Panc1 (cell line): ENCODE data around the gene EFR3B. TPM values are rescaled to one million over a fixed set of nuclear protein-coding genes. Genes with fewer than 3 reads are reported as not detected.

Experiments used
- ATAC-seq: fragments of 200-7000 bp; cut with Tn5 transposase; 2 replicates; pipeline ENCODE4 v1.9.1; 2020; ENCODE audit warnings: mild to moderate bottlenecking, moderate library complexity
- BruUV-seq: library from RNA; stranded (reverse); fragments of 400-500 nt; replicated peaks from 2 replicates; lab custom pipeline; 2021; lab: Mats Ljungman, UMichigan
- CTCF ChIA-PET: fragments of 300-600 bp; sonication (Branson Sonifier 250); formaldehyde crosslinking; loops from one replicate; lab custom pipeline; 2022; ENCODE audit warnings: antibody characterized with exemption; lab: Charles Lee
- POLR2A ChIA-PET: fragments of 300-600 bp; sonication (Branson Sonifier 250); formaldehyde crosslinking; loops from one replicate; lab custom pipeline; 2022; ENCODE audit warnings: antibody characterized with exemption; lab: Charles Lee
- DNase-seq: peaks from one replicate; pipeline ENCODE4 v3.0.0-alpha.2; 2010; ENCODE audit warnings: low read depth, low spot score
- H3K27ac ChIP-seq: 2 replicates; pipeline ENCODE4 v1.5.1; 2011; ENCODE audit warnings: mild to moderate bottlenecking, low read length, inconsistent platforms
- H3K27me3 ChIP-seq: fragments of 200-500 bp; sonication (Bioruptor generic); 2 replicates; pipeline ENCODE4 v1.6.0; 2014; ENCODE audit warnings: low read length, inconsistent platforms; ENCODE audit not compliant: control insufficient read depth, insufficient read depth
- H3K36me3 ChIP-seq: fragments of 200-500 bp; sonication (Bioruptor generic); 2 replicates; pipeline ENCODE4 v1.5.1; 2014; ENCODE audit warnings: inconsistent platforms, mild to moderate bottlenecking, low read length, moderate library complexity; ENCODE audit not compliant: control insufficient read depth, insufficient read depth
- H3K4me1 ChIP-seq: 2 replicates; pipeline ENCODE4 v1.5.1; 2011; ENCODE audit warnings: inconsistent platforms, mild to moderate bottlenecking, low read length, moderate library complexity; ENCODE audit not compliant: control insufficient read depth, insufficient read depth
- H3K4me3 ChIP-seq, 2 experiments: 2 replicates each; pipeline ENCODE4 v1.5.1; 2011 to 2012; ENCODE audit warnings: low read depth in 2 of 2, low read length in 2 of 2, mild to moderate bottlenecking in 2 of 2, inconsistent platforms in 1 of 2, moderate library complexity in 1 of 2
- H3K9me3 ChIP-seq: fragments of 200-500 bp; sonication (Bioruptor generic); 2 replicates; pipeline ENCODE4 v1.5.1; 2014; ENCODE audit warnings: low read depth, mild to moderate bottlenecking, inconsistent platforms, low read length, moderate library complexity; ENCODE audit not compliant: control insufficient read depth, insufficient read depth
- POLR2AphosphoS5 ChIP-seq: IDR thresholded peaks from 2 replicates; pipeline ENCODE4 v1.6.1; 2012; ENCODE audit warnings: mild to moderate bottlenecking, low read depth, low read length, moderate library complexity
- SIN3A ChIP-seq: IDR thresholded peaks from 2 replicates; pipeline ENCODE4 v1.6.1; 2012; ENCODE audit warnings: low read depth, mild to moderate bottlenecking, low read length, moderate library complexity, borderline replicate concordance; ENCODE audit not compliant: insufficient read depth
- TCF7L2 ChIP-seq: IDR thresholded peaks from 2 replicates; pipeline ENCODE4 v1.6.1; 2011; ENCODE audit warnings: mild to moderate bottlenecking, low read depth, low read length, inconsistent platforms
- in situ Hi-C: cut with HindIII; loops from 2 replicates; pipeline ENCODE4 v1.10.0; 2016; ENCODE audit warnings: low sequenced_read_pairs, low pct_unique_long_range_greater_than_20kb
- intact Hi-C: fragments of 100-400 bp; cut with micrococcal nuclease; formaldehyde crosslinking; loops from one replicate; pipeline ENCODE4 v1.10.0; 2022; ENCODE audit not compliant: unreplicated experiment
- total RNA-seq: library from RNA; stranded (reverse); gene quantifications from one replicate; pipeline ENCODE4 v1.2.1, GENCODE V29; 2021; ENCODE audit not compliant: unreplicated experiment
- TF ChIP-seq, protein P1 (sequence below): fragments of 450-650 bp; IDR thresholded peaks from 2 replicates; pipeline ENCODE4 v1.5.1; 2017; ENCODE audit warnings: mild to moderate bottlenecking
- TF ChIP-seq, protein P2 (sequence below), 2 experiments: IDR thresholded peaks; 2 replicates each; pipeline ENCODE4 v1.6.1; 2011 to 2012; ENCODE audit warnings: low read depth in 2 of 2, control low read depth in 1 of 2, low read length in 1 of 2, mild to moderate bottlenecking in 1 of 2, moderate library complexity in 1 of 2; ENCODE audit not compliant: insufficient read depth in 1 of 2

EFR3B gene
- total RNA-seq, 1 experiment from 2014 or later = 8.9 TPM

DNA sequence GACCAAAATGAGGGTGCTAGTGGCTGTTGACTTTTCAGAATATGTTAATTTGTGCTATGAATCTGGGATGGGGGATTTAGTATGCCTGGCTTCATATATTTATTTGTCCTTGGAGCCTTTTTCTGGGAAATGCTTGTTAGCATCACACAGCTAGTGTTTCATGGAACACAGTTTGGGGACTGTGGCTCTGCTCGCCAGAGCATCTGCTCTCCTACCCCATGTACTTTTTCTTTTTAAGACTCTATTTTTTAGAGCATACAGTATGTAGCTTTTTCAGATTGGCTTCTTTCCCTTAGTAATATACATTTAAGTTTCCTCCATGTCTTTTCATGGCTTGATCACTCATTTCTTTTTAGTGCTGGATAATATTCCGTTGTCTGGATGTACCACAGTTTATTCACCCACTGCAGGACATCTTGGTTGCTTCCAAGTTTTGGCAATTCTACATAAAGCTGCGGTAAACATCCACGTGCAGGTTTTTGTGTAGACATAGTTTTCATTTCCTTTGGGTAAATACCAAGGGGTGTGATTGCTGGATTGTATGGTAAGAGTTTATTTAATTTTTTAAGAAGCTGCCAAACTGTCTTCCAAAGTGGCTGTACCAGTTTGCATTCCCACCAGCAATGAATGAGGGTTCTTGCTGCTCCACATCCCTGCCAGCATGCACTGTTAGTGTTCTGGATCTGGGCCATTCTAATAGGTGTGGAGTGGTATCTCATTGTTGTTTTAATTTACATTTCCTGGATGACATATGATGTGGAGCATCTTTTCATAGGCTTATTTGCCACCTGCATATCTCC lies 44.1 kb downstream of the EFR3B start:
- in situ Hi-C loops (no loop called here), intact Hi-C loops (no loop called here)
- POLR2A ChIA-PET = no interaction called here
- H3K27ac ChIP-seq = no peak overlapping the region
- H3K9me3 ChIP-seq = no peaks in the 10 kb centered on the region
- no peaks in the 10 kb centered on the region for H3K27me3 ChIP-seq
- H3K4me3 ChIP-seq = no peak overlapping the region
- no peaks in the 10 kb centered on the region for H3K36me3 ChIP-seq
- no peaks in the 10 kb centered on the region for H3K4me1 ChIP-seq
- ATAC-seq (no peak), DNase-seq (no peak)
- no peak for TF ChIP-seq SIN3A
- TF ChIP-seq, protein P1, sequence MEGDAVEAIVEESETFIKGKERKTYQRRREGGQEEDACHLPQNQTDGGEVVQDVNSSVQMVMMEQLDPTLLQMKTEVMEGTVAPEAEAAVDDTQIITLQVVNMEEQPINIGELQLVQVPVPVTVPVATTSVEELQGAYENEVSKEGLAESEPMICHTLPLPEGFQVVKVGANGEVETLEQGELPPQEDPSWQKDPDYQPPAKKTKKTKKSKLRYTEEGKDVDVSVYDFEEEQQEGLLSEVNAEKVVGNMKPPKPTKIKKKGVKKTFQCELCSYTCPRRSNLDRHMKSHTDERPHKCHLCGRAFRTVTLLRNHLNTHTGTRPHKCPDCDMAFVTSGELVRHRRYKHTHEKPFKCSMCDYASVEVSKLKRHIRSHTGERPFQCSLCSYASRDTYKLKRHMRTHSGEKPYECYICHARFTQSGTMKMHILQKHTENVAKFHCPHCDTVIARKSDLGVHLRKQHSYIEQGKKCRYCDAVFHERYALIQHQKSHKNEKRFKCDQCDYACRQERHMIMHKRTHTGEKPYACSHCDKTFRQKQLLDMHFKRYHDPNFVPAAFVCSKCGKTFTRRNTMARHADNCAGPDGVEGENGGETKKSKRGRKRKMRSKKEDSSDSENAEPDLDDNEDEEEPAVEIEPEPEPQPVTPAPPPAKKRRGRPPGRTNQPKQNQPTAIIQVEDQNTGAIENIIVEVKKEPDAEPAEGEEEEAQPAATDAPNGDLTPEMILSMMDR = no peak
- BruUV-seq = no TSS peak
- CTCF ChIA-PET = no interaction called here

DNA sequence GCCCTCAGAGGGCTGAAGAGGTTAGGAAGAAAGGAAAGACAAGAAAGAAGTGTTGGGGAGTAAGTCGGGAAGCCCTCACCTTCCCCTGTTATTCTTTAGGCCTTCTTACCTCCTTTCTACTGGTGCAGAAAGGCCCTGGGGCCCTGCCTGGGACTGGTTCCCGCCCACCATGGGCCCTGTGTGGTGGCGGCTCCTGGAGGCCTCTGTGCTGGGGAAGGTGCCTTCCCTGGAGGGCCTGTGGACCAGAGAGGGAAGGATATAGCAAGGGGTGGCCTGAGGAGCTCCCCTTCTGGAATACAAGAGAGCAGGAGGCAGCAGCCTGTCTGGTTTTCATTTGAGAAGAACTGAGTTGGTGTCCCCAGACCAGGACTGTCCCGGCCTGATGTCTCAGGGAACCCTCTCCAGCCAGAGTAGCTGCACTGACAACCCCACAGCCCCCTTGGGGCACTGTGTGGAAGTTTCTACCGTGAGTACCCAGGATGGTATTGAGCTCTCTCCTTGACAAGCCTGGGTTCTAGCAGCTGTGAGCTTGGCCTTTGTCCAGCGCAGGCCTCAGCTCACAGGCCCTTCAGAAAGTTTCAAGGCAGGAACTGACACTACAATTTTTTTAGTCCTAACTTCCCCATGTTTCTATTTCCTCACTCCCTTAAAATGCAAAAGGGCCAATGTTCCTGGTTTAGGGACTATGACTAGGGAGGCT lies 47.1 kb downstream of the EFR3B start:
- BruUV-seq = no TSS peak
- DNase-seq (no peak), ATAC-seq (0 out of 2 replicates have a peak, but pooled peaks have one; percentile 16)
- Histone ChIP-seq H3K4me1 (no peaks in the 10 kb centered on the region), H3K9me3 (no peaks in the 10 kb centered on the region), H3K27ac (no peak overlapping the region), H3K36me3 (no peaks in the 10 kb centered on the region), H3K4me3 (no peak overlapping the region), H3K27me3 (no peaks in the 10 kb centered on the region)
- in situ Hi-C loops = no loop called here
- CTCF ChIA-PET = interaction anchor here (0.6 to 1.7 kb wide), 2 partner anchors 41 to 94 kb away, joined by 3 to 4 read pairs; no protein-coding TSS in a partner anchor
- TF ChIP-seq SIN3A = no peak
- TF ChIP-seq, protein P1 = no peak
- no peak for TF ChIP-seq POLR2AphosphoS5
- TF ChIP-seq TCF7L2 = no peak
- TF ChIP-seq, protein P2, sequence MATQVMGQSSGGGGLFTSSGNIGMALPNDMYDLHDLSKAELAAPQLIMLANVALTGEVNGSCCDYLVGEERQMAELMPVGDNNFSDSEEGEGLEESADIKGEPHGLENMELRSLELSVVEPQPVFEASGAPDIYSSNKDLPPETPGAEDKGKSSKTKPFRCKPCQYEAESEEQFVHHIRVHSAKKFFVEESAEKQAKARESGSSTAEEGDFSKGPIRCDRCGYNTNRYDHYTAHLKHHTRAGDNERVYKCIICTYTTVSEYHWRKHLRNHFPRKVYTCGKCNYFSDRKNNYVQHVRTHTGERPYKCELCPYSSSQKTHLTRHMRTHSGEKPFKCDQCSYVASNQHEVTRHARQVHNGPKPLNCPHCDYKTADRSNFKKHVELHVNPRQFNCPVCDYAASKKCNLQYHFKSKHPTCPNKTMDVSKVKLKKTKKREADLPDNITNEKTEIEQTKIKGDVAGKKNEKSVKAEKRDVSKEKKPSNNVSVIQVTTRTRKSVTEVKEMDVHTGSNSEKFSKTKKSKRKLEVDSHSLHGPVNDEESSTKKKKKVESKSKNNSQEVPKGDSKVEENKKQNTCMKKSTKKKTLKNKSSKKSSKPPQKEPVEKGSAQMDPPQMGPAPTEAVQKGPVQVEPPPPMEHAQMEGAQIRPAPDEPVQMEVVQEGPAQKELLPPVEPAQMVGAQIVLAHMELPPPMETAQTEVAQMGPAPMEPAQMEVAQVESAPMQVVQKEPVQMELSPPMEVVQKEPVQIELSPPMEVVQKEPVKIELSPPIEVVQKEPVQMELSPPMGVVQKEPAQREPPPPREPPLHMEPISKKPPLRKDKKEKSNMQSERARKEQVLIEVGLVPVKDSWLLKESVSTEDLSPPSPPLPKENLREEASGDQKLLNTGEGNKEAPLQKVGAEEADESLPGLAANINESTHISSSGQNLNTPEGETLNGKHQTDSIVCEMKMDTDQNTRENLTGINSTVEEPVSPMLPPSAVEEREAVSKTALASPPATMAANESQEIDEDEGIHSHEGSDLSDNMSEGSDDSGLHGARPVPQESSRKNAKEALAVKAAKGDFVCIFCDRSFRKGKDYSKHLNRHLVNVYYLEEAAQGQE (IDR thresholded peaks at IDR 0.05; ENCODE audit: insufficient read depth in 1 of 2, low read depth in 2 of 2, low read length in 1 of 2) = no peak
- POLR2A ChIA-PET = no interaction called here
- intact Hi-C loops = no loop called here
